OCI-LY1 (cell line): ENCODE results near the gene KLHL36.

Experiments used
- CTCF ChIP-seq: fragments of 200-600 bp; sonication (generic), shearing (Covaris generic); IDR thresholded peaks from 2 replicates; pipeline ENCODE4 v1.5.1; 2017; ENCODE audit warnings: mild to moderate bottlenecking, antibody characterized with exemption, low read length, moderate library complexity, mixed read lengths
- EZH2 ChIP-seq: fragments of 200-600 bp; sonication (generic), shearing (Covaris generic); IDR thresholded peaks from 2 replicates; pipeline ENCODE4 v1.8.0; 2017; ENCODE audit warnings: borderline replicate concordance, mixed run types, mild to moderate bottlenecking, antibody characterized with exemption, low read length, moderate library complexity, mixed read lengths

DNA sequence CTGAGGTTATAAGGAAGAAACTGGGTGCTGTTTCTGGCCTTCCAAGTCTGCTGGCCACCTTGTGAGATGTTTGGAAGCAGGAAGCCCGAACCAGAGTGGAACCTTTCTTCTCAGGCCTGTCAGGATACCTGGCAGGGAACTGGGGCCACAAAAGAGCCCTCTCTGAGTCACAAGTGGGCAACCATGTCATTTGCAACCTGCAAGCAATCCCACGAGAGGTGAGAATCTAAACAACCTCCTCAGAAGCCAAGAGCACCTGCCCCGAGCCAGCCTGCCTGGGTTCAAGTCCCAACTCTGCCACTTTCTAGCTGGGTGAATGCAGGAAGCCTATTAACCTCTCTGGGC lies 33.7 kb upstream of the KLHL36 start:
- TF ChIP-seq CTCF (no peak), EZH2 (no peak)
